Measurements from ENCODE around the gene SPINK6.

Gene SPINK6

DNA sequence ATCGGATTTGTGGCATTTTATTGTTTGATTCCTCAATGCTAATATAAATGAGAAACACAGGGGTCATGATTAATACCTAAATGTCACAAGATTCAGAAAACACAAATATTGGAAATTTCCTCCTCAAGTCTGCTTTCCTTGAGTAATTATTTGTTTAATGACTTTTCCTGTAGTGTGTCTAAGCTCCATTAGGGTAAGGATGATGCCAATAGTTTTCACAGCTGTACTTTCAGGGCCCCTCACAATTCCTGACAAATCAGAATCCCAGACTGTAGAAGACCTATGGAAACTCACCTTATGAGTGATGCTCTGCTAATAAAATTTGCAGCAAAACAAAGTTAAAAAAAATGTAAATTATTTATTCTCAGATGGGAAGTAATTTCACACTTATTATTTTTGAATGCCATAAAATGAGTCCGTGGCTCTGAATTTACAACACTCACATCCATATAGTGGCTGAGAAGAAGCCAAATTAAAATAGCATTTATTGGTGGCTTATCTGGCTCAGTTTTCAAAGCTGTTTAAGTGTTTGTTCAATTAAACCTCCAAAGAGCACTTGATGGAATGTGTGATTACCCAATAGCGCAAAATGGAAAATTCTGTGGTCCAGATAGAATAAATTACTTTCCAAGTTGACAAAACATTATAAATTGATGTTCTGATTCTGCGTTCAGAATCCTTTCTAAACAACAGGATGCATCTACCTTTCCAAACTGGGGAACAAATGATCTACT is 36.1 kb upstream of the SPINK6 start:
- TF ChIP-seq POLR2AphosphoS5 (IDR thresholded peaks at IDR 0.05; ENCODE audit: low read depth, low read length), result no peak
- no peak for TF ChIP-seq TAF1 (IDR thresholded peaks at IDR 0.05; ENCODE audit: borderline replicate concordance, insufficient read depth, low read length)
- TF ChIP-seq, protein P1, sequence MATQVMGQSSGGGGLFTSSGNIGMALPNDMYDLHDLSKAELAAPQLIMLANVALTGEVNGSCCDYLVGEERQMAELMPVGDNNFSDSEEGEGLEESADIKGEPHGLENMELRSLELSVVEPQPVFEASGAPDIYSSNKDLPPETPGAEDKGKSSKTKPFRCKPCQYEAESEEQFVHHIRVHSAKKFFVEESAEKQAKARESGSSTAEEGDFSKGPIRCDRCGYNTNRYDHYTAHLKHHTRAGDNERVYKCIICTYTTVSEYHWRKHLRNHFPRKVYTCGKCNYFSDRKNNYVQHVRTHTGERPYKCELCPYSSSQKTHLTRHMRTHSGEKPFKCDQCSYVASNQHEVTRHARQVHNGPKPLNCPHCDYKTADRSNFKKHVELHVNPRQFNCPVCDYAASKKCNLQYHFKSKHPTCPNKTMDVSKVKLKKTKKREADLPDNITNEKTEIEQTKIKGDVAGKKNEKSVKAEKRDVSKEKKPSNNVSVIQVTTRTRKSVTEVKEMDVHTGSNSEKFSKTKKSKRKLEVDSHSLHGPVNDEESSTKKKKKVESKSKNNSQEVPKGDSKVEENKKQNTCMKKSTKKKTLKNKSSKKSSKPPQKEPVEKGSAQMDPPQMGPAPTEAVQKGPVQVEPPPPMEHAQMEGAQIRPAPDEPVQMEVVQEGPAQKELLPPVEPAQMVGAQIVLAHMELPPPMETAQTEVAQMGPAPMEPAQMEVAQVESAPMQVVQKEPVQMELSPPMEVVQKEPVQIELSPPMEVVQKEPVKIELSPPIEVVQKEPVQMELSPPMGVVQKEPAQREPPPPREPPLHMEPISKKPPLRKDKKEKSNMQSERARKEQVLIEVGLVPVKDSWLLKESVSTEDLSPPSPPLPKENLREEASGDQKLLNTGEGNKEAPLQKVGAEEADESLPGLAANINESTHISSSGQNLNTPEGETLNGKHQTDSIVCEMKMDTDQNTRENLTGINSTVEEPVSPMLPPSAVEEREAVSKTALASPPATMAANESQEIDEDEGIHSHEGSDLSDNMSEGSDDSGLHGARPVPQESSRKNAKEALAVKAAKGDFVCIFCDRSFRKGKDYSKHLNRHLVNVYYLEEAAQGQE (IDR thresholded peaks at IDR 0.05; ENCODE audit: insufficient read depth in 1 of 2, low read depth in 2 of 2, low read length in 2 of 2), result no peak
- no peak for TF ChIP-seq FOXP2 (optimal IDR thresholded peaks at IDR 0.05; ENCODE audit: borderline replicate concordance, extremely low read depth, extremely low read length, insufficient read depth)
- TF ChIP-seq SIN3A (IDR thresholded peaks at IDR 0.05; ENCODE audit: borderline replicate concordance, insufficient read depth, low read length), result no peak

DNA sequence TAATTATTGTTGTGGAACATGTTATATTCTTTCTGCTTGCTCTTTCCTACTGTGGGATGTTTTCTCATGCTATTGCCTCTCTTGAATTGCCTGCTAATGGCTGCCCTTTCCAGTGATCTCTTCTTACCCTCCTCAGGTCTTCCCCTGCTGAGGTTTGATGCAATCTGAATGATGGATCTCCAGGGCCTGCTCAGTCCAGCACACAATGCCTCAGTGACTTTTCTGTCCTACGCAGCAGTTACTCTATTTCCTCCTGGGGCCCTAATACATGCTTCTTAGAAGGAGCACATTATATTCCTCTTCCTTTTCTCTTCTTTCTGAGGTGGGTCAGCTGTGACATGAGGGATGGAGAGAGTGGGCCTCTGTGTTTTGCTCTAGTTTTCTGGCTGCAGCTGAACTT is 34.6 kb upstream of the SPINK6 start, which contains the start of gene SPINK14:
SPINK14 (plus strand) TSS at position 301 of the 400 bp plus-strand sequence. CDS start 1,187 bp downstream, outside the sequence.
- no peak for TF ChIP-seq FOXP2 (optimal IDR thresholded peaks at IDR 0.05; ENCODE audit: borderline replicate concordance, extremely low read depth, extremely low read length, insufficient read depth)
- TF ChIP-seq TAF1 (IDR thresholded peaks at IDR 0.05; ENCODE audit: borderline replicate concordance, insufficient read depth, low read length), result no peak
- no peak for TF ChIP-seq POLR2AphosphoS5 (IDR thresholded peaks at IDR 0.05; ENCODE audit: low read depth, low read length)
- TF ChIP-seq SIN3A (IDR thresholded peaks at IDR 0.05; ENCODE audit: borderline replicate concordance, insufficient read depth, low read length), result no peak
- TF ChIP-seq, protein P1 (IDR thresholded peaks at IDR 0.05; ENCODE audit: insufficient read depth in 1 of 2, low read depth in 2 of 2, low read length in 2 of 2), result no peak

DNA sequence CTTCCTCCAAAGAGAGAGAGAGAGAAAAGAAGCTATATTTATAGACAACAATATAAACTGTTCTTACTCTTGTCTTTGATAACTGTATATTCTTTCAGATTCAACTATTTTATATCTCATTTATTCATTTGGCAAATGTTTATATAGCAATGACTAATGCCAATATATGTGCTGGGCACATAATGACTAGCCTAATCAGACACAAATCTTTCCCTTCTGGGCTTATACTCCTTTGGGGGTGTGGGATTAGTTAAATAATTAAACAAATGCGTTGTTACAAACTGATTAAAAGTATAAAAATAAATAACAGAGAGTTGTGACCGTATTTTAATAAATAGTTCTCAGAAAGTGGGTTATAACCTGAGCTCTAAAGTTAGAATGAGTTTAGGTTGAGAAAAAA is 30.5 kb upstream of the SPINK6 start:
- TF ChIP-seq, protein P1 (IDR thresholded peaks at IDR 0.05; ENCODE audit: insufficient read depth in 1 of 2, low read depth in 2 of 2, low read length in 2 of 2), result no peak
- TF ChIP-seq FOXP2 (optimal IDR thresholded peaks at IDR 0.05; ENCODE audit: borderline replicate concordance, extremely low read depth, extremely low read length, insufficient read depth) (no peak), SIN3A (IDR thresholded peaks at IDR 0.05; ENCODE audit: borderline replicate concordance, insufficient read depth, low read length) (no peak), POLR2AphosphoS5 (IDR thresholded peaks at IDR 0.05; ENCODE audit: low read depth, low read length) (no peak), TAF1 (IDR thresholded peaks at IDR 0.05; ENCODE audit: borderline replicate concordance, insufficient read depth, low read length) (no peak)

DNA sequence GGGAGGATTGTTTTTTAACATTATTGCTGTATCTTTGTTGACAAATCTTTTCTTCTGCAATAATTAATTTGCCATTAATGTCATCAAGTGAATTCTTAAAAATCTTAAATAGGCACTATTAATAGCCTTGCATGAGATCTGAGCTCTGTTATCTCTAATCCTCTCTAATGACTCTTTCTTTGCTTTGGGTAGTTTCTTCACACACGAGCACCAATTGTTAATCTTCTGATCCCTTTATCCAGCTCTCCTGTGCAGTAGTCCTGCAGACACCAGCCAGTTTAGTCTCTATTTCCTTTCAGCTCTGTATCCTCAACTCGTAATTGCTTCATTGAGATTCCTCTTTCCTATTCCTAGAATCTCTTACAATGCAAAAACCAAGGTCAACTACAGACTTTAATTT is 26.4 kb upstream of the SPINK6 start:
- no peak for TF ChIP-seq POLR2AphosphoS5 (IDR thresholded peaks at IDR 0.05; ENCODE audit: low read depth, low read length)
- TF ChIP-seq FOXP2 (optimal IDR thresholded peaks at IDR 0.05; ENCODE audit: borderline replicate concordance, extremely low read depth, extremely low read length, insufficient read depth), result no peak
- no peak for TF ChIP-seq SIN3A (IDR thresholded peaks at IDR 0.05; ENCODE audit: borderline replicate concordance, insufficient read depth, low read length)
- no peak for TF ChIP-seq TAF1 (IDR thresholded peaks at IDR 0.05; ENCODE audit: borderline replicate concordance, insufficient read depth, low read length)
- TF ChIP-seq, protein P1 (IDR thresholded peaks at IDR 0.05; ENCODE audit: insufficient read depth in 1 of 2, low read depth in 2 of 2, low read length in 2 of 2), result no peak

All from PFSK-1 (cell line).